ENCODE measurements around the gene PARD3B. TPM values are rescaled to one million over a fixed set of nuclear protein-coding genes. Genes with fewer than 3 reads are reported as not detected.

Gene PARD3B
- total RNA-seq, 4 donors from 2014 or later, result 27.8 to 39.3 (median 33.7) TPM

DNA sequence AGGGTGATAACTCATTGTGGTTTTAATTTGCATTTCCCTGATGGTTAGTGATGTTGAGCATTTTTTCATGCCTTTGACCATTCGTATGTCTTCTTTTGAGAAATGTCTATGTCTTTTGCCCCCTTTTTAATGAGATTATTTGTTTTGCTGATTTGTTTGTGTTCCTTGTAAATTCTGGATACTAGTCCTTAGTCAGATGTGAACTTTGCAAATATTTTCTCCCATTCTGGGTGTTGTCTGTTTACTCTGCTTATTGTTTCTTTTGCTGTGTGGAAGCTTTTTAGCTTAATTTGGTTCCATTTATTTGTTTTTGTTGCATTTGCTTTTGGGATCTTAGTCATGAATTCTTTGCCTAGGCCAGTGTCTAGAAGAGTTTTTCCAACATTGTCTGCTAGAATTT is 192.0 kb downstream of the PARD3B start:
- ATAC-seq (ENCODE audit: low FRiP score) (no peak), DNase-seq (ENCODE audit: low spot score) (no peak)
- TF ChIP-seq, protein P1, sequence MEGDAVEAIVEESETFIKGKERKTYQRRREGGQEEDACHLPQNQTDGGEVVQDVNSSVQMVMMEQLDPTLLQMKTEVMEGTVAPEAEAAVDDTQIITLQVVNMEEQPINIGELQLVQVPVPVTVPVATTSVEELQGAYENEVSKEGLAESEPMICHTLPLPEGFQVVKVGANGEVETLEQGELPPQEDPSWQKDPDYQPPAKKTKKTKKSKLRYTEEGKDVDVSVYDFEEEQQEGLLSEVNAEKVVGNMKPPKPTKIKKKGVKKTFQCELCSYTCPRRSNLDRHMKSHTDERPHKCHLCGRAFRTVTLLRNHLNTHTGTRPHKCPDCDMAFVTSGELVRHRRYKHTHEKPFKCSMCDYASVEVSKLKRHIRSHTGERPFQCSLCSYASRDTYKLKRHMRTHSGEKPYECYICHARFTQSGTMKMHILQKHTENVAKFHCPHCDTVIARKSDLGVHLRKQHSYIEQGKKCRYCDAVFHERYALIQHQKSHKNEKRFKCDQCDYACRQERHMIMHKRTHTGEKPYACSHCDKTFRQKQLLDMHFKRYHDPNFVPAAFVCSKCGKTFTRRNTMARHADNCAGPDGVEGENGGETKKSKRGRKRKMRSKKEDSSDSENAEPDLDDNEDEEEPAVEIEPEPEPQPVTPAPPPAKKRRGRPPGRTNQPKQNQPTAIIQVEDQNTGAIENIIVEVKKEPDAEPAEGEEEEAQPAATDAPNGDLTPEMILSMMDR (IDR thresholded peaks at IDR 0.05), result no peak

- TF ChIP-seq, protein P1 (IDR thresholded peaks at IDR 0.05), result no peak
- ATAC-seq (ENCODE audit: low FRiP score) (no peak), DNase-seq (ENCODE audit: low spot score) (no peak)
Observed at GRCh38 chr2:204738721-204739120, 193.4 kb downstream of the PARD3B start.

- DNase-seq (ENCODE audit: low spot score) (no peak), ATAC-seq (ENCODE audit: low FRiP score) (no peak)
- TF ChIP-seq, protein P1 (IDR thresholded peaks at IDR 0.05), result no peak
Observed at GRCh38 chr2:204743393-204743960, 198.2 kb downstream of the PARD3B start.

- DNase-seq (ENCODE audit: low spot score) (no peak), ATAC-seq (ENCODE audit: low FRiP score) (no peak)
- TF ChIP-seq, protein P1 (IDR thresholded peaks at IDR 0.05), result no peak
Observed at GRCh38 chr2:204744506-204744905, 199.2 kb downstream of the PARD3B start.

DNA sequence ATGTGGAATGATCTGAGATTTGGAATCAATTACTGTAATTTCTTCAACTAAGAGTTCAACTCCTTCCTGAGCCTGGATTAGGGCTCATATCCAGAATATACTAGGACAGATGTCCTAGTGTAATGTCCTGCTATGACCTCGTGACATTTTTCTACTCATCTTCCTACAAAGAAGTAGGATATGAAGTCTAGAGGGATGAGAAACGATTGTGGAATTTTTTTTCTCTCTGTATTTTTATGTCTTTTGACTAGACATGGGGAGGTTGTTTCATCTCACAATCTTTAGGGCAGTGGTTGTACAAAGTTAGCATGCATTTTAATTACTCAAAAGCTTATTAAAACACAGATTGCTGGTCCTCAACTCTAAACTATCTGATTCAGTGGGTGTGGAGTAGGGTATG is 203.0 kb downstream of the PARD3B start:
- TF ChIP-seq, protein P1 (IDR thresholded peaks at IDR 0.05), result no peak
- DNase-seq (ENCODE audit: low spot score) (no peak), ATAC-seq (ENCODE audit: low FRiP score) (no peak)

GRCh38 chr2:204749319-204749718 is 204.0 kb downstream of the PARD3B start:
- DNase-seq (ENCODE audit: low spot score) (no peak), ATAC-seq (ENCODE audit: low FRiP score) (no peak)
- TF ChIP-seq, protein P1 (IDR thresholded peaks at IDR 0.05), result no peak

GRCh38 chr2:204750389-204750788 is 205.1 kb downstream of the PARD3B start:
- no peak for DNase-seq (ENCODE audit: low spot score)
- TF ChIP-seq, protein P1 (IDR thresholded peaks at IDR 0.05), result no peak
- no peak for ATAC-seq (ENCODE audit: low FRiP score)

All from omental fat pad (tissue), 4 donors.